K562 (cell line): ENCODE data around the gene MAPK8IP1. TPM values are rescaled to one million over a fixed set of nuclear protein-coding genes. Genes with fewer than 3 reads are reported as not detected.

Source experiments
- CEBPG ChIP-seq, 3 experiments: fragments of 200-800 bp in 1 of 3; sonication (Bioruptor generic) in 1 of 3; sonication (generic) in 1 of 3; formaldehyde crosslinking in 1 of 3; IDR thresholded peaks in 2 of 3; conservative IDR thresholded peaks in 1 of 3; 2 replicates each; pipeline versions ENCODE4 v1.6.1 to v1.8.0; 2016 to 2022; ENCODE audit warnings: missing compliant biosample characterization in 2 of 3, missing genetic modification characterization in 2 of 3, mild to moderate bottlenecking in 1 of 3, missing genetic modification reagents in 1 of 3
- CREM ChIP-seq: IDR thresholded peaks from 2 replicates; pipeline ENCODE4 v1.6.1; 2014; ENCODE audit warnings: antibody characterized with exemption, low read depth
- EGR1 ChIP-seq: fragments of 450-650 bp; conservative IDR thresholded peaks from 2 replicates; pipeline ENCODE4 v1.6.1; 2017; ENCODE audit warnings: mild to moderate bottlenecking
- FOSL1 ChIP-seq: fragments of 200-800 bp; sonication (Bioruptor generic); conservative IDR thresholded peaks from 2 replicates; pipeline ENCODE4 v1.6.1; 2016; ENCODE audit warnings: missing genetic modification characterization, missing compliant biosample characterization
- FOXK2 ChIP-seq, 2 experiments: fragments of 450-650 bp; IDR thresholded peaks in 1 of 2; conservative IDR thresholded peaks in 1 of 2; 2 replicates each; pipeline ENCODE4 v1.6.1; 2016; ENCODE audit warnings: low read depth in 2 of 2, mild to moderate bottlenecking in 1 of 2
- MEF2A ChIP-seq: IDR thresholded peaks from 2 replicates; pipeline ENCODE4 v1.6.1; 2011; ENCODE audit warnings: low read depth, mild to moderate bottlenecking, low read length, moderate library complexity; ENCODE audit not compliant: control insufficient read depth
- NFATC3 ChIP-seq: fragments of 450-650 bp; IDR thresholded peaks from 2 replicates; pipeline ENCODE4 v1.6.1; 2017; ENCODE audit warnings: mild to moderate bottlenecking
- TSHZ1 ChIP-seq: fragments of 250-450 bp; sonication (Bioruptor Pico); IDR thresholded peaks from 2 replicates; pipeline ENCODE4 v1.4.0; 2020; ENCODE audit warnings: mild to moderate bottlenecking, moderate library complexity
- ZBTB1 ChIP-seq: sonication (generic); formaldehyde crosslinking; IDR thresholded peaks from 2 replicates; pipeline ENCODE4 v1.8.1; 2023; ENCODE audit warnings: missing genetic modification reagents, low read depth, mild to moderate bottlenecking, borderline replicate concordance
- ZEB2 ChIP-seq: fragments of 450-650 bp; IDR thresholded peaks from 2 replicates; pipeline ENCODE4 v1.6.1; 2016
- polyA plus RNA-seq, 8 experiments: library from polyadenylated mRNA; depleted of rRNA in 4 of 8; stranded (reverse) in 5 of 8; unstranded in 3 of 8; fragments of >200 nt; fragmentation: Nextera tagmentation in 2 of 8; fragmentation: Illumina TruSeq in 1 of 8; extraction: Ambion mirVana in 2 of 8; extraction: Trizol in 1 of 8; gene quantifications; 2 replicates each; pipeline versions ENCODE4 v1.2.1 to v1.2.3, GENCODE V29; 2011 to 2014; ENCODE audit warnings: inconsistent platforms in 1 of 8, missing spikeins in 1 of 8
- total RNA-seq, 7 experiments: library from RNA; depleted of rRNA in 6 of 7; stranded (reverse); fragments of >200 nt in 6 of 7; fragmentation: Illumina TruSeq in 2 of 7; extraction: Trizol in 2 of 7; gene quantifications; 2 replicates each; pipeline versions ENCODE4 v1.2.1 to v1.2.3, GENCODE V29; 2011 to 2021; ENCODE audit warnings: low replicate concordance in 1 of 7
- TF ChIP-seq, protein P1 (sequence below), 2 experiments: IDR thresholded peaks in 1 of 2; conservative IDR thresholded peaks in 1 of 2; 2 replicates each; pipeline ENCODE4 v1.6.1; 2016; ENCODE audit warnings: low read depth in 2 of 2, mild to moderate bottlenecking in 1 of 2, missing compliant biosample characterization in 1 of 2, missing genetic modification characterization in 1 of 2, moderate library complexity in 1 of 2
- TF ChIP-seq, protein P2 (sequence below): sonication (generic); formaldehyde crosslinking; IDR thresholded peaks from 2 replicates; pipeline ENCODE4 v1.8.0; 2023; ENCODE audit warnings: mild to moderate bottlenecking, missing genetic modification reagents
- TF ChIP-seq, protein P3 (sequence below): fragments of 450-650 bp; formaldehyde crosslinking; IDR thresholded peaks from 2 replicates; pipeline ENCODE4 v1.4.0; 2020; ENCODE audit warnings: mild to moderate bottlenecking, mixed read lengths

The MAPK8IP1 gene
- total and polyA plus RNA-seq, 9 of the 15 experiments (the other 6 are each of a cell fraction or from before 2014, with no cell fraction given): 0.13 to 6.9 (median 2.5) TPM

- TF ChIP-seq TSHZ1 (CRISPR knock-in tag) (no peak), ZBTB1 (CRISPR knock-in tag) (no peak), ZEB2 (peak; percentile 86), NFATC3 (no peak), EGR1 (peak; percentile 78), FOSL1 (peak; percentile 99), CEBPG (CRISPR knock-in tag; IDR thresholded peaks at IDR 0.05) (peak; percentile 69), CEBPG (tag; conservative IDR thresholded peaks at IDR 0.05 in 1 of 2, IDR thresholded peaks at IDR 0.05 in 1 of 2) (peak in 1 of 2 experiments; percentile 63; a peak in 2 of 4 replicates), FOXK2 (conservative IDR thresholded peaks at IDR 0.05 in 1 of 2, IDR thresholded peaks at IDR 0.05 in 1 of 2; ENCODE audit: low read depth in 2 of 2) (no peak; a peak in 1 of 4 replicates), MEF2A (0 out of 2 replicates have a peak, but pooled peaks have one; percentile 57), CREM (0 out of 2 replicates have a peak, but pooled peaks have one; percentile 15)
- TF ChIP-seq, protein P1, sequence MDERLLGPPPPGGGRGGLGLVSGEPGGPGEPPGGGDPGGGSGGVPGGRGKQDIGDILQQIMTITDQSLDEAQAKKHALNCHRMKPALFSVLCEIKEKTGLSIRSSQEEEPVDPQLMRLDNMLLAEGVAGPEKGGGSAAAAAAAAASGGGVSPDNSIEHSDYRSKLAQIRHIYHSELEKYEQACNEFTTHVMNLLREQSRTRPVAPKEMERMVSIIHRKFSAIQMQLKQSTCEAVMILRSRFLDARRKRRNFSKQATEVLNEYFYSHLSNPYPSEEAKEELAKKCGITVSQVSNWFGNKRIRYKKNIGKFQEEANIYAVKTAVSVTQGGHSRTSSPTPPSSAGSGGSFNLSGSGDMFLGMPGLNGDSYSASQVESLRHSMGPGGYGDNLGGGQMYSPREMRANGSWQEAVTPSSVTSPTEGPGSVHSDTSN (CRISPR knock-in tag; IDR thresholded peaks at IDR 0.05; ENCODE audit: low read depth): no peak
- TF ChIP-seq, protein P1 (tag; conservative IDR thresholded peaks at IDR 0.05; ENCODE audit: low read depth): peak; percentile 94
- TF ChIP-seq, protein P2, sequence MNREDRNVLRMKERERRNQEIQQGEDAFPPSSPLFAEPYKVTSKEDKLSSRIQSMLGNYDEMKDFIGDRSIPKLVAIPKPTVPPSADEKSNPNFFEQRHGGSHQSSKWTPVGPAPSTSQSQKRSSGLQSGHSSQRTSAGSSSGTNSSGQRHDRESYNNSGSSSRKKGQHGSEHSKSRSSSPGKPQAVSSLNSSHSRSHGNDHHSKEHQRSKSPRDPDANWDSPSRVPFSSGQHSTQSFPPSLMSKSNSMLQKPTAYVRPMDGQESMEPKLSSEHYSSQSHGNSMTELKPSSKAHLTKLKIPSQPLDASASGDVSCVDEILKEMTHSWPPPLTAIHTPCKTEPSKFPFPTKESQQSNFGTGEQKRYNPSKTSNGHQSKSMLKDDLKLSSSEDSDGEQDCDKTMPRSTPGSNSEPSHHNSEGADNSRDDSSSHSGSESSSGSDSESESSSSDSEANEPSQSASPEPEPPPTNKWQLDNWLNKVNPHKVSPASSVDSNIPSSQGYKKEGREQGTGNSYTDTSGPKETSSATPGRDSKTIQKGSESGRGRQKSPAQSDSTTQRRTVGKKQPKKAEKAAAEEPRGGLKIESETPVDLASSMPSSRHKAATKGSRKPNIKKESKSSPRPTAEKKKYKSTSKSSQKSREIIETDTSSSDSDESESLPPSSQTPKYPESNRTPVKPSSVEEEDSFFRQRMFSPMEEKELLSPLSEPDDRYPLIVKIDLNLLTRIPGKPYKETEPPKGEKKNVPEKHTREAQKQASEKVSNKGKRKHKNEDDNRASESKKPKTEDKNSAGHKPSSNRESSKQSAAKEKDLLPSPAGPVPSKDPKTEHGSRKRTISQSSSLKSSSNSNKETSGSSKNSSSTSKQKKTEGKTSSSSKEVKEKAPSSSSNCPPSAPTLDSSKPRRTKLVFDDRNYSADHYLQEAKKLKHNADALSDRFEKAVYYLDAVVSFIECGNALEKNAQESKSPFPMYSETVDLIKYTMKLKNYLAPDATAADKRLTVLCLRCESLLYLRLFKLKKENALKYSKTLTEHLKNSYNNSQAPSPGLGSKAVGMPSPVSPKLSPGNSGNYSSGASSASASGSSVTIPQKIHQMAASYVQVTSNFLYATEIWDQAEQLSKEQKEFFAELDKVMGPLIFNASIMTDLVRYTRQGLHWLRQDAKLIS (CRISPR knock-in tag): no peak
- TF ChIP-seq, protein P3, sequence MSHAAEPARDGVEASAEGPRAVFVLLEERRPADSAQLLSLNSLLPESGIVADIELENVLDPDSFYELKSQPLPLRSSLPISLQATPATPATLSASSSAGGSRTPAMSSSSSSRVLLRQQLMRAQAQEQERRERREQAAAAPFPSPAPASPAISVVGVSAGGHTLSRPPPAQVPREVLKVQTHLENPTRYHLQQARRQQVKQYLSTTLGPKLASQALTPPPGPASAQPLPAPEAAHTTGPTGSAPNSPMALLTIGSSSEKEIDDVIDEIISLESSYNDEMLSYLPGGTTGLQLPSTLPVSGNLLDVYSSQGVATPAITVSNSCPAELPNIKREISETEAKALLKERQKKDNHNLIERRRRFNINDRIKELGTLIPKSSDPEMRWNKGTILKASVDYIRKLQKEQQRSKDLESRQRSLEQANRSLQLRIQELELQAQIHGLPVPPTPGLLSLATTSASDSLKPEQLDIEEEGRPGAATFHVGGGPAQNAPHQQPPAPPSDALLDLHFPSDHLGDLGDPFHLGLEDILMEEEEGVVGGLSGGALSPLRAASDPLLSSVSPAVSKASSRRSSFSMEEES: peak; percentile 23; the same call in 1 of the 2 replicates
These were observed 5.4 kb upstream of the MAPK8IP1 start (continued) for GRCh38 chr11:45879803-45880686.
